ENCODE data around the gene CYP46A1.
A peak's percentile ranks its signal among the peaks of the same experiment; 100 is the strongest.
"Not testable (repeated sequence)": the region's sequence is repeated elsewhere in the genome, so short reads cannot be mapped to it uniquely, and the experiment has no call there.

The CYP46A1 gene

GRCh38 chr14:99683619-99684409 lies at the start of gene CYP46A1:
Gene CYP46A1 (plus strand): TSS chr14:99684298. CDS start chr14:99684418, 120 bp downstream.
- peak; percentile 99 for DNase-seq (ENCODE audit: low read depth in 2 of 2)

- DNase-seq (ENCODE audit: low read depth in 2 of 2) = no peak
Measured at GRCh38 chr14:99634443-99634842, 49.7 kb upstream of the CYP46A1 start.

GRCh38 chr14:99635116-99635515 lies 49.0 kb upstream of the CYP46A1 start:
- no peak for DNase-seq (ENCODE audit: low read depth in 2 of 2)

GRCh38 chr14:99636487-99636886 lies 47.6 kb upstream of the CYP46A1 start:
- no peak for DNase-seq (ENCODE audit: low read depth in 2 of 2)

- DNase-seq (ENCODE audit: low read depth in 2 of 2) = no peak
Measured at GRCh38 chr14:99637624-99638023, 46.5 kb upstream of the CYP46A1 start.

- DNase-seq (ENCODE audit: low read depth in 2 of 2) = not testable (repeated sequence)
Measured at GRCh38 chr14:99642771-99643170, 41.3 kb upstream of the CYP46A1 start.

- no peak for DNase-seq (ENCODE audit: low read depth in 2 of 2)
Measured at GRCh38 chr14:99643343-99643742, 40.8 kb upstream of the CYP46A1 start.

- DNase-seq (ENCODE audit: low read depth in 2 of 2) = no peak
Measured at GRCh38 chr14:99644035-99644587, 40.0 kb upstream of the CYP46A1 start.

GRCh38 chr14:99644723-99645544 lies 39.2 kb upstream of the CYP46A1 start, which contains the start of gene HHIPL1:
Gene HHIPL1 (plus strand): TSS chr14:99645129. CDS start chr14:99645208, 79 bp downstream.
- DNase-seq (ENCODE audit: low read depth in 2 of 2) = no peak

GRCh38 chr14:99645545-99646505 lies 38.3 kb upstream of the CYP46A1 start:
- no peak for DNase-seq (ENCODE audit: low read depth in 2 of 2)

GRCh38 chr14:99647411-99647810 lies 36.7 kb upstream of the CYP46A1 start:
- no peak for DNase-seq (ENCODE audit: low read depth in 2 of 2)

- no peak for DNase-seq (ENCODE audit: low read depth in 2 of 2)
Measured at GRCh38 chr14:99648027-99648784, 35.9 kb upstream of the CYP46A1 start.

- DNase-seq (ENCODE audit: low read depth in 2 of 2) = no peak
Measured at GRCh38 chr14:99649219-99649618, 34.9 kb upstream of the CYP46A1 start.

- no peak for DNase-seq (ENCODE audit: low read depth in 2 of 2)
Measured at GRCh38 chr14:99649643-99650042, 34.5 kb upstream of the CYP46A1 start.

GRCh38 chr14:99650189-99650588 lies 33.9 kb upstream of the CYP46A1 start:
- no peak for DNase-seq (ENCODE audit: low read depth in 2 of 2)

GRCh38 chr14:99651953-99652746 lies 31.9 kb upstream of the CYP46A1 start:
- no peak for DNase-seq (ENCODE audit: low read depth in 2 of 2)

GRCh38 chr14:99654235-99654985 lies 29.7 kb upstream of the CYP46A1 start:
- DNase-seq (ENCODE audit: low read depth in 2 of 2) = no peak

GRCh38 chr14:99655521-99655920 lies 28.6 kb upstream of the CYP46A1 start:
- no peak for DNase-seq (ENCODE audit: low read depth in 2 of 2)

GRCh38 chr14:99656171-99656570 lies 27.9 kb upstream of the CYP46A1 start:
- no peak for DNase-seq (ENCODE audit: low read depth in 2 of 2)
